ENCODE results near the gene PAK6. TPM values are rescaled to one million over a fixed set of nuclear protein-coding genes. Genes with fewer than 3 reads are reported as not detected.

PAK6 gene
- polyA plus RNA-seq, 1 of the 3 experiments (the other 2 are of a cell fraction), result 0.07 TPM

- TF ChIP-seq EP300 (IDR thresholded peaks at IDR 0.05; ENCODE audit: borderline replicate concordance in 1 of 2, low read depth in 1 of 2, low read length in 1 of 2), result no peak
- TF ChIP-seq MEF2A (IDR thresholded peaks at IDR 0.05; ENCODE audit: borderline replicate concordance, low read depth), result no peak
- TF ChIP-seq USF1 (IDR thresholded peaks at IDR 0.05; ENCODE audit: borderline replicate concordance, low read depth), result no peak
These were observed 61.5 kb downstream of the PAK6 start (continued) for GRCh38 chr15:40300367-40300766.

GRCh38 chr15:40300771-40301170, 61.9 kb downstream of the PAK6 start:
- H3K27ac ChIP-seq (ENCODE audit: low read depth in 2 of 2, low read length in 1 of 2), result peak overlapping the region in 1 of 2 experiments; percentile 89; a peak in 2 of 4 replicates
- no peaks in the 10 kb centered on the region for H3K27me3 ChIP-seq (ENCODE audit: insufficient read depth)
- no peaks in the 10 kb centered on the region for H3K79me2 ChIP-seq (ENCODE audit: insufficient read depth)
- no peaks in the 10 kb centered on the region for H3K9me2 ChIP-seq
- POLR2A ChIA-PET, result interaction anchor here (0.9 to 1.6 kb wide), 3 partner anchors 10 to 24 kb away, joined by 4 to 6 read pairs (median 5); no protein-coding TSS in a partner anchor
- no peak overlapping the region for H3K4me3 ChIP-seq (ENCODE audit: low read depth in 2 of 2, low read length in 1 of 2)
- WGBS (ENCODE audit: low lambda C conversion rate), result 73% methylated on average over 2 of the region's 2 CpGs
- H3F3A ChIP-seq (replicated peaks; ENCODE audit: insufficient read depth), result no peaks in the 10 kb centered on the region
- no peak overlapping the region for H2AFZ ChIP-seq (ENCODE audit: low read depth)
- no peak for TF ChIP-seq USF2 (IDR thresholded peaks at IDR 0.05; ENCODE audit: borderline replicate concordance, low read depth, low read length)
- TF ChIP-seq MEF2A (IDR thresholded peaks at IDR 0.05; ENCODE audit: borderline replicate concordance, low read depth), result no peak
- no peak for TF ChIP-seq USF1 (IDR thresholded peaks at IDR 0.05; ENCODE audit: borderline replicate concordance, low read depth)
- no peak for TF ChIP-seq RCOR1 (IDR thresholded peaks at IDR 0.05; ENCODE audit: low read length)
- no peak for TF ChIP-seq TAF1 (IDR thresholded peaks at IDR 0.05; ENCODE audit: borderline replicate concordance, low read depth, low read length)
- no peak for TF ChIP-seq ELF1 (IDR thresholded peaks at IDR 0.05)
- TF ChIP-seq FOXM1 (IDR thresholded peaks at IDR 0.05; ENCODE audit: low read depth), result no peak
- no peak for TF ChIP-seq EZH2phosphoT487 (IDR thresholded peaks at IDR 0.05; ENCODE audit: borderline replicate concordance, low read depth)
- no peak for TF ChIP-seq FOXJ3 (CRISPR knock-in tag; IDR thresholded peaks at IDR 0.05)
- H3K4me1 ChIP-seq (ENCODE audit: control insufficient read depth in 1 of 2, insufficient read depth in 2 of 2, low read depth in 1 of 2, low read length in 1 of 2), result peaks cover 0 to 35% of the 10 kb centered on the region in 2 experiments; a peak in 2 of 4 replicates
- CTCF ChIA-PET, result interaction anchor here (1.1 to 66.3 kb wide), 5 partner anchors 9 to 121 kb away, joined by 3 to 2194 read pairs (median 29); partner anchors contain the start of genes ANKRD63, CCDC9B, DISP2 and INAFM2
- H3K9ac ChIP-seq, result no peak overlapping the region
- H3K36me3 ChIP-seq (replicated peaks in 1 of 2; ENCODE audit: control insufficient read depth in 1 of 2, insufficient read depth in 2 of 2, low read length in 1 of 2), result no peaks in the 10 kb centered on the region
- no peak overlapping the region for H3K4me2 ChIP-seq
- no peaks in the 10 kb centered on the region for H3K9me3 ChIP-seq
- no peak for DNase-seq
- H4K20me1 ChIP-seq (ENCODE audit: insufficient read depth), result no peaks in the 10 kb centered on the region
